SU-DHL-6 (cell line): ENCODE data around the gene FOXD2.

ENCODE experiments used
- H2AFZ ChIP-seq: fragments of 200-600 bp; sonication (generic); 2 replicates; pipeline ENCODE4 v1.6.1; 2014; ENCODE audit warnings: low read depth, mild to moderate bottlenecking, moderate library complexity, mixed read lengths, antibody characterized with exemption, low read length; ENCODE audit not compliant: severe bottlenecking
- H3F3A ChIP-seq: fragments of 200-600 bp; shearing (Covaris generic); 2 replicates; pipeline ENCODE4 v1.6.0; 2016; ENCODE audit warnings: antibody characterized with exemption, mild to moderate bottlenecking; ENCODE audit not compliant: insufficient read depth
- H3K27ac ChIP-seq: fragments of 200-600 bp; sonication (generic); 2 replicates; pipeline ENCODE4 v1.5.1; 2016; ENCODE audit warnings: low read depth, mild to moderate bottlenecking, low read length, moderate library complexity, mixed read lengths
- H3K27me3 ChIP-seq: fragments of 200-600 bp; sonication (generic), shearing (Covaris generic); 2 replicates; pipeline ENCODE4 v1.6.0; 2014; ENCODE audit warnings: mild to moderate bottlenecking, low read length
- H3K36me3 ChIP-seq: fragments of 200-600 bp; sonication (generic); 2 replicates; pipeline ENCODE4 v1.6.1; 2014; ENCODE audit warnings: mild to moderate bottlenecking, low read length, mixed read lengths
- H3K4me2 ChIP-seq: fragments of 300-600, 200-600 bp; shearing (Covaris generic), sonication (generic); 2 replicates; pipeline ENCODE4 v1.6.0; 2014; ENCODE audit warnings: low read length, low read depth, mild to moderate bottlenecking; ENCODE audit not compliant: poor library complexity, severe bottlenecking
- H3K4me3 ChIP-seq: fragments of 200-600 bp; sonication (generic); 2 replicates; pipeline ENCODE4 v1.5.1; 2014; ENCODE audit warnings: antibody characterized with exemption, low read length, mild to moderate bottlenecking, mixed read lengths; ENCODE audit not compliant: insufficient read depth, poor library complexity, severe bottlenecking
- H3K79me2 ChIP-seq: fragments of 200-600 bp; sonication (generic); 2 replicates; pipeline ENCODE4 v1.6.1; 2014; ENCODE audit warnings: mild to moderate bottlenecking, low read length, moderate library complexity; ENCODE audit not compliant: insufficient read depth
- H3K9ac ChIP-seq: fragments of 200-600 bp; sonication (generic); 2 replicates; pipeline ENCODE4 v1.7.0; 2014; ENCODE audit warnings: mild to moderate bottlenecking, low read length
- H3K9me2 ChIP-seq: fragments of 200-600 bp; sonication (generic); replicated peaks from 2 replicates; pipeline ENCODE4 v1.6.1; 2014; ENCODE audit warnings: low read length; ENCODE audit not compliant: insufficient read depth
- H3K9me3 ChIP-seq: fragments of 200-600 bp; sonication (generic); 2 replicates; pipeline ENCODE4 v1.6.1; 2014; ENCODE audit warnings: low read length, mixed read lengths; ENCODE audit not compliant: insufficient read depth
- H4K20me1 ChIP-seq: fragments of 200-600 bp; sonication (generic); 2 replicates; pipeline ENCODE4 v1.6.1; 2014; ENCODE audit warnings: low read depth, mild to moderate bottlenecking, antibody characterized with exemption, low read length, moderate library complexity, mixed read lengths
- CTCF ChIP-seq: fragments of 200-600 bp; sonication (generic); IDR thresholded peaks from one replicate; pipeline ENCODE4 v1.5.1; 2017; ENCODE audit warnings: antibody characterized with exemption, mild to moderate bottlenecking, low read length, moderate library complexity; ENCODE audit not compliant: insufficient read depth, poor library complexity, severe bottlenecking
- EZH2phosphoT487 ChIP-seq: fragments of 200-600 bp; sonication (generic), shearing (Covaris generic); conservative IDR thresholded peaks from 2 replicates; pipeline ENCODE4 v1.6.1; 2018; ENCODE audit warnings: mild to moderate bottlenecking, antibody characterized with exemption, low read length, moderate library complexity, mixed read lengths

FOXD2 gene

GRCh38 chr1:47448462-47449222, 10.8 kb downstream of the FOXD2 start:
- Histone ChIP-seq H3K27me3 (no peaks in the 10 kb centered on the region), H2AFZ (no peak overlapping the region), H3K9ac (no peak overlapping the region), H3K36me3 (no peaks in the 10 kb centered on the region), H3K79me2 (no peaks in the 10 kb centered on the region), H3K4me3 (no peak overlapping the region), H3K9me2 (no peaks in the 10 kb centered on the region), H3K9me3 (no peaks in the 10 kb centered on the region), H3F3A (no peaks in the 10 kb centered on the region), H3K4me2 (no peak overlapping the region), H4K20me1 (no peaks in the 10 kb centered on the region), H3K27ac (no peak overlapping the region)
- TF ChIP-seq CTCF (no peak), EZH2phosphoT487 (no peak)

- H2AFZ ChIP-seq = no peak overlapping the region
- no peaks in the 10 kb centered on the region for H3K27me3 ChIP-seq
- H3K4me3 ChIP-seq = no peak overlapping the region
- H3K79me2 ChIP-seq = no peaks in the 10 kb centered on the region
- H3K9ac ChIP-seq = no peak overlapping the region
- no peaks in the 10 kb centered on the region for H3F3A ChIP-seq
- H3K27ac ChIP-seq = no peak overlapping the region
- TF ChIP-seq EZH2phosphoT487 (no peak), CTCF (no peak)
- no peaks in the 10 kb centered on the region for H4K20me1 ChIP-seq
- H3K9me2 ChIP-seq = no peaks in the 10 kb centered on the region
- H3K36me3 ChIP-seq = no peaks in the 10 kb centered on the region
- no peaks in the 10 kb centered on the region for H3K9me3 ChIP-seq
- no peak overlapping the region for H3K4me2 ChIP-seq
Measured at GRCh38 chr1:47449822-47450552, 12.1 kb downstream of the FOXD2 start.

- no peaks in the 10 kb centered on the region for H4K20me1 ChIP-seq
- H3F3A ChIP-seq = no peaks in the 10 kb centered on the region
- H3K9me3 ChIP-seq = no peaks in the 10 kb centered on the region
- no peak overlapping the region for H3K4me2 ChIP-seq
- no peak overlapping the region for H3K4me3 ChIP-seq
- no peaks in the 10 kb centered on the region for H3K79me2 ChIP-seq
- H3K27ac ChIP-seq = no peak overlapping the region
- TF ChIP-seq CTCF = no peak
- TF ChIP-seq EZH2phosphoT487 = no peak
- H3K27me3 ChIP-seq = no peaks in the 10 kb centered on the region
- no peaks in the 10 kb centered on the region for H3K36me3 ChIP-seq
- H3K9ac ChIP-seq = no peak overlapping the region
- no peaks in the 10 kb centered on the region for H3K9me2 ChIP-seq
- no peak overlapping the region for H2AFZ ChIP-seq
Measured at GRCh38 chr1:47450606-47451005, 12.8 kb downstream of the FOXD2 start.
